GM12865 (cell line): ENCODE results near the gene CDON.
"Not testable (repeated sequence)": the region's sequence is repeated elsewhere in the genome, so short reads cannot be mapped to it uniquely, and the experiment has no call there.

Source experiments
- DNase-seq: peaks from one replicate; pipeline ENCODE4 v3.0.0; 2010; ENCODE audit warnings: low read depth
- H3K4me3 ChIP-seq: 2 replicates; pipeline ENCODE4 v1.5.1; 2011; ENCODE audit warnings: mild to moderate bottlenecking, low read depth, low read length, control low read depth
- CTCF ChIP-seq: IDR thresholded peaks from 2 replicates; pipeline ENCODE4 v1.5.1; 2011; ENCODE audit warnings: low read length, control low read depth, low read depth, inconsistent platforms; ENCODE audit not compliant: insufficient read depth; ENCODE audit errors: missing control alignments

Gene CDON

GRCh38 chr11:125995313-125995712, 67.4 kb downstream of the CDON start:
- DNase-seq: peak; percentile 40
- no peak for TF ChIP-seq CTCF
- no peak overlapping the region for H3K4me3 ChIP-seq

- TF ChIP-seq CTCF: no peak
- no peak overlapping the region for H3K4me3 ChIP-seq
- no peak for DNase-seq
Measured at GRCh38 chr11:125994509-125994908, 68.2 kb downstream of the CDON start.

GRCh38 chr11:125992893-125993292, 69.8 kb downstream of the CDON start:
- no peak for DNase-seq
- no peak overlapping the region for H3K4me3 ChIP-seq
- no peak for TF ChIP-seq CTCF

GRCh38 chr11:125990244-125990643, 72.4 kb downstream of the CDON start:
- H3K4me3 ChIP-seq: no peak overlapping the region
- no peak for TF ChIP-seq CTCF
- peak; percentile 21 for DNase-seq

GRCh38 chr11:125987066-125987641, 75.5 kb downstream of the CDON start:
- H3K4me3 ChIP-seq: no peak overlapping the region
- TF ChIP-seq CTCF: no peak

GRCh38 chr11:125985956-125986355, 76.7 kb downstream of the CDON start:
- not testable (repeated sequence) for H3K4me3 ChIP-seq, DNase-seq

More at GRCh38 chr11:125987066-125987641, 75.5 kb downstream of the CDON start:
- no peak for DNase-seq

GRCh38 chr11:125982348-125982730, 80.3 kb downstream of the CDON start:
- no peak for DNase-seq
- H3K4me3 ChIP-seq: no peak overlapping the region
- no peak for TF ChIP-seq CTCF
